ENCODE measurements around the gene ZDHHC22. TPM values are rescaled to one million over a fixed set of nuclear protein-coding genes. Genes with fewer than 3 reads are reported as not detected.
A peak's percentile ranks its signal among the peaks of the same experiment; 100 is the strongest.

The ZDHHC22 gene
- total and polyA plus RNA-seq, 2 of the 13 experiments (the other 11 are each of a cell fraction or from before 2014, with no cell fraction given): not detected

DNA sequence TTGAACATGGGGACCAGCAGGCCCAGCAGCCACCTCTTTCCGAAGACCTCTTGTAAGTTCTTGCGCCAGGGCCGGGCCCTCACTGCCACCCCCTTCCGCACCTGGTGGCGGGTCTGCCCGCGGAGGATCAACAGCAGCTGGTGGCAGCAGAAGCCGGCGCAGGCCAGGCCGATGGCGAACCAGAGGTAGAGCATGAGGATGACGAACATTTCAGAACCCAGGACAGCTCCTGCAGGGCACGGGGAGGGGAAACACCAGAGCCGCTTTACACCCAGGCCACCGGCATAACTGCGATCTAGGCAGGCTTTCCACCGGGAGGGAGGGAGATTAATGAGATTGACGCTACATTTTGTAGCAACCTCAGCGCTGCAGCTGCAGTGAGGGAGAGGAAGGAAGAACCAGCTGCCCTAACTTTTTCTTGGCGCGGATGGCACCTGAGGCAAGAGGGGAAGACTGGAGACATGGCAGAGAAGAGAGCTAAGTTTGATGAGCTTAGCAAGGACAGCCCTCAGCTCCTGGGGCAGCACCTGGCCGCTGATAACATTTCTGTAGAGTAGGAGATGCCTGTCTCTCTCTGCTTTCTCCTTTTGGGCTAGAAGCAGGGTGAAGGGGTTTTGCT, 7.8 kb downstream of the ZDHHC22 start (continued):
- TF ChIP-seq, protein P1, sequence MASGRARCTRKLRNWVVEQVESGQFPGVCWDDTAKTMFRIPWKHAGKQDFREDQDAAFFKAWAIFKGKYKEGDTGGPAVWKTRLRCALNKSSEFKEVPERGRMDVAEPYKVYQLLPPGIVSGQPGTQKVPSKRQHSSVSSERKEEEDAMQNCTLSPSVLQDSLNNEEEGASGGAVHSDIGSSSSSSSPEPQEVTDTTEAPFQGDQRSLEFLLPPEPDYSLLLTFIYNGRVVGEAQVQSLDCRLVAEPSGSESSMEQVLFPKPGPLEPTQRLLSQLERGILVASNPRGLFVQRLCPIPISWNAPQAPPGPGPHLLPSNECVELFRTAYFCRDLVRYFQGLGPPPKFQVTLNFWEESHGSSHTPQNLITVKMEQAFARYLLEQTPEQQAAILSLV (CRISPR knock-in tag; IDR thresholded peaks at IDR 0.05; ENCODE audit: borderline replicate concordance): no peak
- TF ChIP-seq CCDC6 (CRISPR knock-in tag; IDR thresholded peaks at IDR 0.05): peak; percentile 45; the same call in 1 of the 2 replicates
- no peak; the same call in 1 of the 2 replicates for TF ChIP-seq FLYWCH1 (CRISPR knock-in tag; IDR thresholded peaks at IDR 0.05)
- TF ChIP-seq PAF1 (CRISPR knock-in tag; IDR thresholded peaks at IDR 0.05): no peak
- TF ChIP-seq ZBTB42 (CRISPR knock-in tag; IDR thresholded peaks at IDR 0.05): no peak
- TF ChIP-seq CHCHD3 (CRISPR knock-in tag; IDR thresholded peaks at IDR 0.05): no peak
- no peak for TF ChIP-seq ZNF407 (CRISPR knock-in tag; IDR thresholded peaks at IDR 0.05; ENCODE audit: not compliant biosample characterization)
- no peak; the same call in 1 of the 2 replicates for TF ChIP-seq FOXC1 (CRISPR knock-in tag; IDR thresholded peaks at IDR 0.05; ENCODE audit: borderline replicate concordance)
- no peak for TF ChIP-seq ETV5 (CRISPR knock-in tag; IDR thresholded peaks at IDR 0.05; ENCODE audit: borderline replicate concordance)
- TF ChIP-seq, protein P2, sequence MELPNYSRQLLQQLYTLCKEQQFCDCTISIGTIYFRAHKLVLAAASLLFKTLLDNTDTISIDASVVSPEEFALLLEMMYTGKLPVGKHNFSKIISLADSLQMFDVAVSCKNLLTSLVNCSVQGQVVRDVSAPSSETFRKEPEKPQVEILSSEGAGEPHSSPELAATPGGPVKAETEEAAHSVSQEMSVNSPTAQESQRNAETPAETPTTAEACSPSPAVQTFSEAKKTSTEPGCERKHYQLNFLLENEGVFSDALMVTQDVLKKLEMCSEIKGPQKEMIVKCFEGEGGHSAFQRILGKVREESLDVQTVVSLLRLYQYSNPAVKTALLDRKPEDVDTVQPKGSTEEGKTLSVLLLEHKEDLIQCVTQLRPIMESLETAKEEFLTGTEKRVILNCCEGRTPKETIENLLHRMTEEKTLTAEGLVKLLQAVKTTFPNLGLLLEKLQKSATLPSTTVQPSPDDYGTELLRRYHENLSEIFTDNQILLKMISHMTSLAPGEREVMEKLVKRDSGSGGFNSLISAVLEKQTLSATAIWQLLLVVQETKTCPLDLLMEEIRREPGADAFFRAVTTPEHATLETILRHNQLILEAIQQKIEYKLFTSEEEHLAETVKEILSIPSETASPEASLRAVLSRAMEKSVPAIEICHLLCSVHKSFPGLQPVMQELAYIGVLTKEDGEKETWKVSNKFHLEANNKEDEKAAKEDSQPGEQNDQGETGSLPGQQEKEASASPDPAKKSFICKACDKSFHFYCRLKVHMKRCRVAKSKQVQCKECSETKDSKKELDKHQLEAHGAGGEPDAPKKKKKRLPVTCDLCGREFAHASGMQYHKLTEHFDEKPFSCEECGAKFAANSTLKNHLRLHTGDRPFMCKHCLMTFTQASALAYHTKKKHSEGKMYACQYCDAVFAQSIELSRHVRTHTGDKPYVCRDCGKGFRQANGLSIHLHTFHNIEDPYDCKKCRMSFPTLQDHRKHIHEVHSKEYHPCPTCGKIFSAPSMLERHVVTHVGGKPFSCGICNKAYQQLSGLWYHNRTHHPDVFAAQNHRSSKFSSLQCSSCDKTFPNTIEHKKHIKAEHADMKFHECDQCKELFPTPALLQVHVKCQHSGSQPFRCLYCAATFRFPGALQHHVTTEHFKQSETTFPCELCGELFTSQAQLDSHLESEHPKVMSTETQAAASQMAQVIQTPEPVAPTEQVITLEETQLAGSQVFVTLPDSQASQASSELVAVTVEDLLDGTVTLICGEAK (IDR thresholded peaks at IDR 0.05): no peak
- TF ChIP-seq, protein P2 (CRISPR knock-in tag; IDR thresholded peaks at IDR 0.05): no peak

Data from HepG2 (cell line).